NB4 (cell line): ENCODE measurements around the gene TPCN1.

Experiments
- DNase-seq: peaks from one replicate; pipeline ENCODE4 v3.0.0; 2010; ENCODE audit warnings: low read depth
- H3K4me3 ChIP-seq: one replicate; pipeline ENCODE4 v1.5.1; 2011; ENCODE audit warnings: mild to moderate bottlenecking, low read depth, low read length, moderate library complexity
- MYC ChIP-seq: IDR thresholded peaks from 2 replicates; pipeline ENCODE4 v1.6.1; 2011; ENCODE audit warnings: low read depth, low read length
- POLR2A ChIP-seq: IDR thresholded peaks from 2 replicates; pipeline ENCODE4 v1.6.1; 2011; ENCODE audit warnings: mild to moderate bottlenecking; ENCODE audit not compliant: insufficient read length; ENCODE audit errors: extremely low read depth
- TF ChIP-seq, protein P1 (sequence below): IDR thresholded peaks from one replicate; pipeline ENCODE4 v1.5.1; 2012; ENCODE audit warnings: low read depth, low read length
- TF ChIP-seq, protein P2 (sequence below): IDR thresholded peaks from 2 replicates; pipeline ENCODE4 v1.6.1; 2011; ENCODE audit warnings: low read depth, low read length

The TPCN1 gene

DNA sequence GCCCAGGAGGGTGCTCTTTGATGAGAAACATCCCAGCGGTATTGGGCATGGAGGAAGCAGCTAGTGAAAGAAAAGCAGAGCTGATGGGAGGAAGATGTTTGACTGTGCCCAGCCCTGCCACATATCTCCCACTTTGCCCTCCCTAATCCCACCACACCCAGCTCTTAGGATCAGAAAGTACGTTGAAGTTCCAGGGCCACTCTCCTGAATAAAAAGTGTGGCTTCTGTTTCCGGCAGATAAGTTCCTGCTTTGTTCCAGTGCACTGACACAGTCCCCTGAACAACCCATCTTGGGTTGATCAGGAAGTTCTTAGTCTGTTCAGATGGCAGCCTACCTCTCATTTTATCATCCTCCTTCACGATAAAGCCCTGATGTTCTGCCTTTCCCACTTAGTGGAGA, 16.5 kb downstream of the TPCN1 start:
- TF ChIP-seq MYC: no peak
- TF ChIP-seq, protein P1, sequence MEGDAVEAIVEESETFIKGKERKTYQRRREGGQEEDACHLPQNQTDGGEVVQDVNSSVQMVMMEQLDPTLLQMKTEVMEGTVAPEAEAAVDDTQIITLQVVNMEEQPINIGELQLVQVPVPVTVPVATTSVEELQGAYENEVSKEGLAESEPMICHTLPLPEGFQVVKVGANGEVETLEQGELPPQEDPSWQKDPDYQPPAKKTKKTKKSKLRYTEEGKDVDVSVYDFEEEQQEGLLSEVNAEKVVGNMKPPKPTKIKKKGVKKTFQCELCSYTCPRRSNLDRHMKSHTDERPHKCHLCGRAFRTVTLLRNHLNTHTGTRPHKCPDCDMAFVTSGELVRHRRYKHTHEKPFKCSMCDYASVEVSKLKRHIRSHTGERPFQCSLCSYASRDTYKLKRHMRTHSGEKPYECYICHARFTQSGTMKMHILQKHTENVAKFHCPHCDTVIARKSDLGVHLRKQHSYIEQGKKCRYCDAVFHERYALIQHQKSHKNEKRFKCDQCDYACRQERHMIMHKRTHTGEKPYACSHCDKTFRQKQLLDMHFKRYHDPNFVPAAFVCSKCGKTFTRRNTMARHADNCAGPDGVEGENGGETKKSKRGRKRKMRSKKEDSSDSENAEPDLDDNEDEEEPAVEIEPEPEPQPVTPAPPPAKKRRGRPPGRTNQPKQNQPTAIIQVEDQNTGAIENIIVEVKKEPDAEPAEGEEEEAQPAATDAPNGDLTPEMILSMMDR: no peak
- TF ChIP-seq, protein P2, sequence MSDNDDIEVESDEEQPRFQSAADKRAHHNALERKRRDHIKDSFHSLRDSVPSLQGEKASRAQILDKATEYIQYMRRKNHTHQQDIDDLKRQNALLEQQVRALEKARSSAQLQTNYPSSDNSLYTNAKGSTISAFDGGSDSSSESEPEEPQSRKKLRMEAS: no peak
- H3K4me3 ChIP-seq: no peak overlapping the region
- no peak for DNase-seq

DNA sequence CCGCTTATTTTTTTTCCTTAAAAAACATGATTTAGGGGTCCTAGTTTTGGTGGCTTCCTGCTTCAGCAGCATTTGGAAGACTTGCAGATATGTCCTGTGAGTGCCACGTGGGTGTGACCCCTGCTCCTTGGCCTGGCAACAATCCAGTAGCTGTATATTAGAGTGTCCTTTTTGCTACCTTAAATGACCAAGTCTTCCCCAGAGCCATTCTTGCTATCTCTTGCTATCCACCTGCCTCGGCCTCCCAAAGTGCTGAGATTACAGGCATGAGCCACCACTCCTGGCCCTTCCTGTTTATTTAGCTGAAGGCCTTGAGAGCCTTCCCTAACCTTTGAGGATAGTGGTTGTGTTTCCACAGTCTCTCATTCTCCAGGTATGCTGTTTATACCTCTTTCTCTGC, 17.0 kb downstream of the TPCN1 start:
- DNase-seq: no peak
- TF ChIP-seq, protein P2: no peak
- TF ChIP-seq, protein P1: no peak
- TF ChIP-seq POLR2A (no peak), MYC (no peak)

DNA sequence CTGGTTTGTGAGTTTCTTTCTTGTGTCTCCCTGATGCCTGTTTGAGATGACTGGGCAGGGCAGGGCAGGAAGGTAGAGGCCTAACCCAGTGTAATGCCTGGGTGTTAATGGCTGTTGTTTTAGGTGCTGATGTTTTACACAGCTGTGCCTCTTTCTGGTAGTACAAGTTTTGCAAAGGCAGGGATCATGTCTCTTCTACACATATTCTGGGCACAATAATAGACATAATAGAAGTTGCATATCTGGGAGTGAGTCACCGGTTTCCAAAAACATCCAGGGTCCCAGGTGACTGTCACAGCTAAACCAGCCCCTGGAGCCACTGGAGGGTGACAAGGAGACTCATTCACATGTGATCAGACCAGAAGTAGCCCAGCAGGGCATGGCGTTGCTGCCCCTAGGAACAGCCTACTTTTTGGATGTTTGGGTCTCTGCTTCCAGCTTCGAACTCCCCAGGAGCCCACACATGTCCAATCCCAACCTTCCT, 18.1 kb downstream of the TPCN1 start:
- H3K4me3 ChIP-seq: no peak overlapping the region
- DNase-seq: no peak
- TF ChIP-seq MYC: no peak
- TF ChIP-seq, protein P1: no peak
- no peak for TF ChIP-seq POLR2A
- TF ChIP-seq, protein P2: no peak

More for the DNA sequence above, 17.0 kb downstream of the TPCN1 start:
- H3K4me3 ChIP-seq: no peak overlapping the region

DNA sequence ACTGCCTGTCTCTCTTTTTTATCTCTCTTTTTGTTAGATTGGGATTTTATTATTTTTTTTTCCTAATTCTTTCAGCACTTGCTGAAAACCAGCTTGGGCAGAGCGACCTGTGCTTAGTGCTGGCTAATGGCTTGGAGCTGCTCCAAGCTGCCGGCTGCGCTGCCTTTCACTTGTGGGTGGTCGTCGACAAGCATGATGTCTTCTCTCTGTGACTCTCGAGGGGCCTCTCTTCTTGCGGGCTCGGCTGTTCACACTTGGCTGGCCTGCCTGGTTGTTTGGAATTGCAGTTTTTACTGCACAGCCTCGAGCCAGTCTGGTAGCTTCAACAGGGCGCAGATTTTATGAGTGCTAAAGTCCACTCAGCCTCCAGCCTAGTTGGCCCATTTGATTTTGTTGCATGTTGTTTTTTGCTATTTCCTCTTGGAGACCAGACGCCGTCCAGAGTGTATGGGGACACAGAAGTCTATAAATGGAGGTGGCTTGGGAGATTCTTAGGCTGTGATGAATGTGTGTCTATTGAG, 18.6 kb downstream of the TPCN1 start:
- no peak for DNase-seq
- TF ChIP-seq, protein P2: no peak
- H3K4me3 ChIP-seq: no peak overlapping the region

DNA sequence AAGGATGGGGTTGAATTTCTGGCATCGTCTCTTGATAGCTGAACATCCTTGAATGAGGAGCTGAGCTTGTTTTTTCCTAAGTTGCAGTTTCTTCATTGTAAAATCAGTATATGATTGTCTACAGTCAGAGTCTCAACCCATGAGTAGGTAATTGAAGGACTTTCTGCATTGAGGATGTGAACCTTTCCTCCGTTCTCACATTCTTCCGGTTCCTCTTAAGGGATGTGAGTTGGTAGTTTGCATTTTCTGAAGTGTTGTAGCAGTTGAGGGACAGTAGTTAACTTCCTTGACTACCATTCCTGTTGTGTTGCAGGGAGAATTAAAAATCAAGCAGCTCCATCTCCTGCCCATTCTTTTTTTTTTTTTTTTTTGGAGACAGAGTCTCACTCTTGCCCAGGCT, 19.1 kb downstream of the TPCN1 start:
- TF ChIP-seq, protein P2: no peak
- TF ChIP-seq MYC (no peak), POLR2A (no peak)
- TF ChIP-seq, protein P1: no peak
- no peak for DNase-seq
- H3K4me3 ChIP-seq: no peak overlapping the region

DNA sequence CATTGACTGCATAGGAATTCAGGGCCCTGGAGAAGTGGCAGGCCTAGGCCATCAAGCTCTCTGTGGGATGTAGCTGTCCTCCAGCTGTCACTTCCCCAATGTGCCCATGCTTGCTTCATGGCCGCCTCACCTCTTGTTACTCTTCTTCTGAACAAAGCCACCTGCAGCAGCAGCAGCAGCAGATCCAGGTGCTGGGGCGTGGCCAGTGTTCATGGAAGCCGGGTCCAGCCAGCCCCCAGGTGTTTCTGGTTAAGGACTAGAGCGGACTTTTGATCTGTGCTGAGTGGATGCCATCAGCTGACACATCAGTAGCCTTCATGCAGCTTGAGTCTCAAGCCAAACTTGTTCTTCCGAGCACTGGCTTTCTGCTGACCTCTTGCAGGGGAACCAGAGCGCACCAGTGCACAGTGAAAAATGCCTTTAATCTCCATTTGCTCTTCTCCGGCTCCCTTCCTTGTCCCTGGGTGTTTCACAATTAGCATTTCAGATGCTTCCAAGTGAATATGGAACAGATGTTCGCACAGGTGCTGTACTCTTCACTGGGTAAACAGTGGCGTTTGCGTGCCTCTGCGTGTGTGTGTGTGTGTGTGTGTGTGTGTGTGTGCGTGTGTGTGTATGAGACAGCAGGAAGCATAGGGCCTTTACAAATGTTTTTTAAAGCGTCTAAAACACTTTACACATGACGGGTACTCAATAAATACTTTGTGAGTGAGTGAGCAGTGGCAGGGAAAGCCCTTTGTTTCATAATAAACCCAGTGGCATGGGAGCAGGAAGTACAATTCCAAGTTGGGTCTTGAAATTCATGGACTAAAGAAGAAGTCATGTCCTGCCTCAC, 20.1 kb downstream of the TPCN1 start:
- peak; percentile 43 for DNase-seq
- TF ChIP-seq, protein P2: peak; percentile 17; the same call in 1 of the 2 replicates
- TF ChIP-seq, protein P1: no peak
- H3K4me3 ChIP-seq: no peak overlapping the region
